ENCODE data around the gene OR10H2.

- TF ChIP-seq, protein P1, sequence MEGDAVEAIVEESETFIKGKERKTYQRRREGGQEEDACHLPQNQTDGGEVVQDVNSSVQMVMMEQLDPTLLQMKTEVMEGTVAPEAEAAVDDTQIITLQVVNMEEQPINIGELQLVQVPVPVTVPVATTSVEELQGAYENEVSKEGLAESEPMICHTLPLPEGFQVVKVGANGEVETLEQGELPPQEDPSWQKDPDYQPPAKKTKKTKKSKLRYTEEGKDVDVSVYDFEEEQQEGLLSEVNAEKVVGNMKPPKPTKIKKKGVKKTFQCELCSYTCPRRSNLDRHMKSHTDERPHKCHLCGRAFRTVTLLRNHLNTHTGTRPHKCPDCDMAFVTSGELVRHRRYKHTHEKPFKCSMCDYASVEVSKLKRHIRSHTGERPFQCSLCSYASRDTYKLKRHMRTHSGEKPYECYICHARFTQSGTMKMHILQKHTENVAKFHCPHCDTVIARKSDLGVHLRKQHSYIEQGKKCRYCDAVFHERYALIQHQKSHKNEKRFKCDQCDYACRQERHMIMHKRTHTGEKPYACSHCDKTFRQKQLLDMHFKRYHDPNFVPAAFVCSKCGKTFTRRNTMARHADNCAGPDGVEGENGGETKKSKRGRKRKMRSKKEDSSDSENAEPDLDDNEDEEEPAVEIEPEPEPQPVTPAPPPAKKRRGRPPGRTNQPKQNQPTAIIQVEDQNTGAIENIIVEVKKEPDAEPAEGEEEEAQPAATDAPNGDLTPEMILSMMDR (IDR thresholded peaks at IDR 0.05; ENCODE audit: insufficient read depth, low read depth, low read length), result no peak
- TF ChIP-seq EZH2 (IDR thresholded peaks at IDR 0.05; ENCODE audit: insufficient read depth, low read length), result no peak
These were observed 6.6 kb upstream of the OR10H2 start for GRCh38 chr19:15721268-15721667.

All from astrocyte (in vitro differentiated cells and primary cell).